ENCODE results near the gene RABEP1.

RABEP1 gene

DNA sequence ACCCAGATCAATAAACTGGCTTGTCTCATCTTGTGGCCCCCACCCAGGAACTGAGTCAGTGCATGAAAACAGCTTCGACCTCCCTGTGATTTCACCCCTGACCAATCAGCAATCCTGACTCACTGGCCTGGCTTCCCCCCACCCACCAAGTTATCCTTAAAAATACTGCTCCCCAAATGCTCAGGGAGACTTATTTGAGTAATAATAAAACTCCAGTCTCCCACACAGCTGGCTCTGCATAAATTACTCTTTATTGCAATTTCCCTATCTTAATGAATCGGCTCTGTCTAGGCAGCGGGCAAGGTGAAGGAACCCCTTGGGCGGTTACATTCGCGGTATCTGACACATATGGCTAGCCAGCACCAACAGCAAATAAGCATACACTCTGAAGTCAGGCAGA lies 9.8 kb upstream of the RABEP1 start:
- in situ Hi-C loops (cut with MboI; ENCODE audit: low pct_unique_long_range_greater_than_20kb, low sequenced_read_pairs, unreplicated experiment) = no loop called here
- TF ChIP-seq, protein P1, sequence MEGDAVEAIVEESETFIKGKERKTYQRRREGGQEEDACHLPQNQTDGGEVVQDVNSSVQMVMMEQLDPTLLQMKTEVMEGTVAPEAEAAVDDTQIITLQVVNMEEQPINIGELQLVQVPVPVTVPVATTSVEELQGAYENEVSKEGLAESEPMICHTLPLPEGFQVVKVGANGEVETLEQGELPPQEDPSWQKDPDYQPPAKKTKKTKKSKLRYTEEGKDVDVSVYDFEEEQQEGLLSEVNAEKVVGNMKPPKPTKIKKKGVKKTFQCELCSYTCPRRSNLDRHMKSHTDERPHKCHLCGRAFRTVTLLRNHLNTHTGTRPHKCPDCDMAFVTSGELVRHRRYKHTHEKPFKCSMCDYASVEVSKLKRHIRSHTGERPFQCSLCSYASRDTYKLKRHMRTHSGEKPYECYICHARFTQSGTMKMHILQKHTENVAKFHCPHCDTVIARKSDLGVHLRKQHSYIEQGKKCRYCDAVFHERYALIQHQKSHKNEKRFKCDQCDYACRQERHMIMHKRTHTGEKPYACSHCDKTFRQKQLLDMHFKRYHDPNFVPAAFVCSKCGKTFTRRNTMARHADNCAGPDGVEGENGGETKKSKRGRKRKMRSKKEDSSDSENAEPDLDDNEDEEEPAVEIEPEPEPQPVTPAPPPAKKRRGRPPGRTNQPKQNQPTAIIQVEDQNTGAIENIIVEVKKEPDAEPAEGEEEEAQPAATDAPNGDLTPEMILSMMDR (IDR thresholded peaks at IDR 0.05; ENCODE audit: extremely low read depth, insufficient read depth, missing control alignments) = no peak
- no peak for DNase-seq (ENCODE audit: low spot score)

DNA sequence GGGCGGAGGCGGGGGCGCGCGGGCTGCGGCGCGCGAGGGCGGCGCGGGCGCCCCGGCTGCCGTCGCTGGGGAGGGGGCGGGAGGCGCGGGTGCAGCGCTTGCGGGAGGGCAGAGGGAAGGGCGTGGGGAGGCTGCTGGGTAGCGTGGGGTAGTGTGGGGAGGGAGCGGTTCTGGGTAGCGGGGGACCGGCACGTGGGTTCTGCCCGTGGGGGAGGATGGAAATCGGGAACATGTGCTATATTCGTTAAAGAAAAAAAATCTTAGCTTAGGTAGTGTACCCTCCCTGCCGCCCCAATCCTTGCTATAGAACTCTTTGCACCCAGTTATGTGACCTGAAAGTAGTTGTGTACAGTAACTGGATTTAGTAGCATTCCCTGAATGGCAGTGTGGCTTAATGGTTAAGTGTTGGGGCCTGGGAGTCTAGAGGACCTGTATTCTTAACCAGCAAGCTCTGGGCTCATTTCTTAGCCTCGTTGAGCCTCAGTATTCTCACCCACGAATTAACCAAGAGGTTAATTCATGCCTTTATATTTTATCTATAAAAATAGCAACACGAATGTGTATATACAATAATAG lies 646 bp downstream of the RABEP1 start:
- no peak for DNase-seq (ENCODE audit: low spot score)
- in situ Hi-C loops (cut with MboI; ENCODE audit: low pct_unique_long_range_greater_than_20kb, low sequenced_read_pairs, unreplicated experiment) = no loop called here

GRCh38 chr17:5283571-5284315 lies 1.7 kb downstream of the RABEP1 start:
- TF ChIP-seq, protein P1 (IDR thresholded peaks at IDR 0.05; ENCODE audit: extremely low read depth, insufficient read depth, missing control alignments) = no peak
- no peak for DNase-seq (ENCODE audit: low spot score)
- in situ Hi-C loops (cut with MboI; ENCODE audit: low pct_unique_long_range_greater_than_20kb, low sequenced_read_pairs, unreplicated experiment) = no loop called here

More for the DNA sequence above, 646 bp downstream of the RABEP1 start:
- TF ChIP-seq, protein P1 (IDR thresholded peaks at IDR 0.05; ENCODE audit: extremely low read depth, insufficient read depth, missing control alignments) = no peak

- TF ChIP-seq, protein P1 (IDR thresholded peaks at IDR 0.05; ENCODE audit: extremely low read depth, insufficient read depth, missing control alignments) = no peak
- in situ Hi-C loops (cut with MboI; ENCODE audit: low pct_unique_long_range_greater_than_20kb, low sequenced_read_pairs, unreplicated experiment) = no loop called here
- no peak for DNase-seq (ENCODE audit: low spot score)
Measured at GRCh38 chr17:5284681-5285080, 2.6 kb downstream of the RABEP1 start.

DNA sequence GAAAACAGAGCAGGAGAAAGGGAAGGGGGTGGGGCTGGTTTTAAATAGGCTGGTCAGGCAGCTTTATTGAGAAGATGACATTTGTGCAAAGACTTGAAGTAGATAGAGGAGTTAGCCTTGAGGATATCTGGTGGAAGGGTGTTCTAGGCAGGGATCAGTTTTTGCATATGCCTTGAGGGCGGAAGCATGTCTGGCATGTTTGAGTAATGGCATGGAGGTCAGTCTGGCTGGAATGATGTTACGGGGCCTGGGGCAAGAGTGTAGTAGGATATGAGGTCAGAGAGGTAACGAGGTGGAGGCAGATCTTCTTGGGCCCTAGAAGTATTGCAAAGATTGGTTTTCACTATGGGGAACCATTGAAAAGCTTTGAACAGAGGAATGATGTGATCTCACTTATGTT lies 4.8 kb downstream of the RABEP1 start:
- in situ Hi-C loops (cut with MboI; ENCODE audit: low pct_unique_long_range_greater_than_20kb, low sequenced_read_pairs, unreplicated experiment) = no loop called here
- TF ChIP-seq, protein P1 (IDR thresholded peaks at IDR 0.05; ENCODE audit: extremely low read depth, insufficient read depth, missing control alignments) = no peak
- DNase-seq (ENCODE audit: low spot score) = no peak

GRCh38 chr17:5291683-5292350 lies 9.7 kb downstream of the RABEP1 start:
- in situ Hi-C loops (cut with MboI; ENCODE audit: low pct_unique_long_range_greater_than_20kb, low sequenced_read_pairs, unreplicated experiment) = no loop called here
- TF ChIP-seq, protein P1 (IDR thresholded peaks at IDR 0.05; ENCODE audit: extremely low read depth, insufficient read depth, missing control alignments) = no peak
- no peak for DNase-seq (ENCODE audit: low spot score)

Measured in GM13977 (cell line).